ENCODE results near the gene OR52N4. TPM values are rescaled to one million over a fixed set of nuclear protein-coding genes. Genes with fewer than 3 reads are reported as not detected.

Gene OR52N4
- total and polyA plus RNA-seq, 2 of the 4 experiments (the other 2 are of a cell fraction) = not detected

DNA sequence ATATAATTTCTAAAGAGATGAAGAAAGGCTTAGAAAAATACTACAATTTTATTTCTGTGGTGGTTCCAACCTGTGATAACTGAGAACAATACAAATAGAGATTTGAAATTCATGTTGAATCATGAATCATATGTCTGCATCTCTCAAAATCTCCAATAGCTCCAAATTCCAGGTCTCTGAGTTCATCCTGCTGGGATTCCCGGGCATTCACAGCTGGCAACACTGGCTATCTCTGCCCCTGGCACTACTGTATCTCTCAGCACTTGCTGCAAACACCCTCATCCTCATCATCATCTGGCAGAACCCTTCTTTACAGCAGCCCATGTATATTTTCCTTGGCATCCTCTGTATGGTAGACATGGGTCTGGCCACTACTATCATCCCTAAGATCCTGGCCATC is 17.6 kb upstream of the OR52N4 start, which contains the start of gene OR56B1:
OR56B1 (plus strand) TSS at position 53 of the 400 bp plus-strand sequence; CDS start at position 122, 69 bp downstream.
- H3K9me3 ChIP-seq (ENCODE audit: control insufficient read depth, insufficient read depth, low read length) = no peaks in the 10 kb centered on the region
- ChIA-PET CTCF (no interaction called here), POLR2A (ENCODE audit: unreplicated experiment) (no interaction called here)
- no peak within 1 kb of the TSS for H3K14ac ChIP-seq (replicated peaks; ENCODE audit: low read depth, low read length)
- no TSS peak for BruUV-seq (replicated peaks)
- H3K23ac ChIP-seq (ENCODE audit: low read depth, low read length) = no peak within 1 kb of the TSS
- H3K4ac ChIP-seq (ENCODE audit: low read depth, low read length) = no peak within 1 kb of the TSS
- H2AK5ac ChIP-seq (ENCODE audit: low read depth, low read length) = no peak within 1 kb of the TSS
- no peak within 1 kb of the TSS for H2BK20ac ChIP-seq (ENCODE audit: low read depth, low read length)
- no peak within 1 kb of the TSS for H4K5ac ChIP-seq (ENCODE audit: low read depth, low read length)
- TF ChIP-seq FOS (IDR thresholded peaks at IDR 0.05; ENCODE audit: low read depth, low read length) = no peak
- no peak for TF ChIP-seq NFE2L2 (IDR thresholded peaks at IDR 0.05; ENCODE audit: low read depth, low read length)
- no peak for TF ChIP-seq MAFK (IDR thresholded peaks at IDR 0.05; ENCODE audit: low read depth, low read length)
- no peak for TF ChIP-seq SMC3 (IDR thresholded peaks at IDR 0.05; ENCODE audit: low read depth, low read length)
- TF ChIP-seq CHD1 (IDR thresholded peaks at IDR 0.05; ENCODE audit: low read depth, low read length) = no peak
- TF ChIP-seq RAD21 (IDR thresholded peaks at IDR 0.05; ENCODE audit: low read length) = no peak
- no peak for TF ChIP-seq CEBPB (IDR thresholded peaks at IDR 0.05; ENCODE audit: low read depth, low read length)
- TF ChIP-seq BHLHE40 (IDR thresholded peaks at IDR 0.05; ENCODE audit: low read depth, low read length) = no peak
- TF ChIP-seq RFX5 (IDR thresholded peaks at IDR 0.05; ENCODE audit: low read depth, low read length) = no peak
- no peak for TF ChIP-seq MAZ (IDR thresholded peaks at IDR 0.05; ENCODE audit: borderline replicate concordance, low read depth, low read length)
- no peak for TF ChIP-seq POLR2A (IDR thresholded peaks at IDR 0.05; ENCODE audit: low read depth, low read length)
- TF ChIP-seq MXI1 (IDR thresholded peaks at IDR 0.05; ENCODE audit: borderline replicate concordance, low read depth, low read length) = no peak
- H3K56ac ChIP-seq (ENCODE audit: extremely low read depth, insufficient read depth, low read length) = no peak within 1 kb of the TSS
- DNase-seq (no peak), ATAC-seq (ENCODE audit: low read depth) (no peak)
- no peak within 1 kb of the TSS for H3K9ac ChIP-seq (ENCODE audit: low read depth, low read length)
- intact Hi-C loops (cut with micrococcal nuclease) = no loop called here
- H2BK120ac ChIP-seq (ENCODE audit: low read depth, low read length) = no peak within 1 kb of the TSS
- no peak within 1 kb of the TSS for H2BK5ac ChIP-seq (ENCODE audit: low read depth, low read length, poor library complexity, severe bottlenecking)
- no peak within 1 kb of the TSS for H3K4me3 ChIP-seq (ENCODE audit: insufficient read depth, low read depth, low read length)
- no peak within 1 kb of the TSS for H3K18ac ChIP-seq (ENCODE audit: low read depth, low read length)
- H3K27me3 ChIP-seq (ENCODE audit: control insufficient read depth, insufficient read depth, low read length) = no peaks in the 10 kb centered on the region
- H3K9me1 ChIP-seq (ENCODE audit: insufficient read depth, low read length) = no peaks in the 10 kb centered on the region
- no peak within 1 kb of the TSS for H3K27ac ChIP-seq (ENCODE audit: insufficient read depth, low read length)
- H3K4me2 ChIP-seq (ENCODE audit: low read depth, low read length) = no peak within 1 kb of the TSS
- in situ Hi-C loops (cut with MboI; ENCODE audit: low sequenced_read_pairs) = no loop called here
- no peak within 1 kb of the TSS for H2BK15ac ChIP-seq (ENCODE audit: low read depth, low read length)
- no peaks in the 10 kb centered on the region for H3K36me3 ChIP-seq (ENCODE audit: control insufficient read depth, insufficient read depth, low read length)
- dilution Hi-C loops (cut with HindIII; ENCODE audit: low sequenced_read_pairs, unreplicated experiment) = no loop called here
- H4K91ac ChIP-seq (ENCODE audit: insufficient read depth, low read depth, low read length) = no peak within 1 kb of the TSS
- no peaks in the 10 kb centered on the region for H3K4me1 ChIP-seq (ENCODE audit: control insufficient read depth, insufficient read depth, low read length)
- no peak within 1 kb of the TSS for H2AFZ ChIP-seq (replicated peaks; ENCODE audit: low read length, poor library complexity)
- H2AK9ac ChIP-seq (replicated peaks; ENCODE audit: low read depth, low read length, poor library complexity) = no peak within 1 kb of the TSS
- H3K79me1 ChIP-seq (ENCODE audit: low read depth in 1 of 2, low read length in 2 of 2) = no peaks in the 10 kb centered on the region
- H4K20me1 ChIP-seq (ENCODE audit: insufficient read depth, low read length) = no peaks in the 10 kb centered on the region
- WGBS, 2 experiments (ENCODE audit: extremely low coverage in 2 of 2, insufficient read length in 1 of 2) = no CpG with 5 or more reads among the region's 1 CpG
- H4K8ac ChIP-seq (ENCODE audit: low read depth in 2 of 2, low read length in 2 of 2) = no peak within 1 kb of the TSS

Measured in IMR-90 (cell line).